HepG2 (cell line): ENCODE measurements around the gene FCHO2. TPM values are rescaled to one million over a fixed set of nuclear protein-coding genes. Genes with fewer than 3 reads are reported as not detected.
A peak's percentile ranks its signal among the peaks of the same experiment; 100 is the strongest.

ENCODE experiments used
- ATAC-seq: fragments of 200-7000 bp; cut with Tn5 transposase; 3 replicates; pipeline ENCODE4 v1.9.1; 2020; ENCODE audit warnings: mild to moderate bottlenecking, moderate library complexity
- BruUV-seq: library from RNA; stranded (reverse); fragments of 400-500 nt; replicated peaks from 2 replicates; lab custom pipeline; 2021; lab: Mats Ljungman, UMichigan
- CTCF ChIA-PET: fragments of 300-600 bp; formaldehyde crosslinking; extraction: SDS; loops from one replicate; lab custom pipeline; 2021; ENCODE audit warnings: low total read pairs, inconsistent platforms, low intra/inter-chr PET ratio; lab: Yijun Ruan, JAX
- POLR2A ChIA-PET: fragments of 350-600 bp; sonication (Branson Sonifier 250); formaldehyde crosslinking; loops from one replicate; lab custom pipeline; 2020; ENCODE audit warnings: antibody characterized with exemption, inconsistent platforms; lab: Yijun Ruan, JAX
- DNase-seq: peaks from one replicate; pipeline ENCODE4 v3.0.0-alpha.2; 2015; ENCODE audit warnings: low spot score
- FAIRE-seq: peaks from 3 replicates; lab custom pipeline; 2011; peaks lifted over from hg19 to GRCh38; lab: Jason Lieb, UNC
- H2AFZ ChIP-seq: one replicate; pipeline ENCODE4 v1.6.1; 2011; ENCODE audit warnings: low read length, inconsistent platforms
- H3K27ac ChIP-seq: fragments of 300-600 bp; 3 replicates; pipeline ENCODE4 v1.8.0; 2011; ENCODE audit warnings: mixed run types, mild to moderate bottlenecking, mixed read lengths, low read length, inconsistent platforms; ENCODE audit not compliant: insufficient read depth; ENCODE audit errors: extremely low read length
- H3K27me3 ChIP-seq, 2 experiments: fragments of 200-600 bp in 1 of 2; 2 replicates in 1 of 2; 3 replicates in 1 of 2; pipeline versions ENCODE4 v1.6.0 to v1.8.0; 2011; ENCODE audit warnings: low read length in 2 of 2, mild to moderate bottlenecking in 2 of 2, moderate library complexity in 2 of 2, inconsistent platforms in 1 of 2; ENCODE audit not compliant: insufficient read depth in 2 of 2, control insufficient read depth in 1 of 2
- H3K36me3 ChIP-seq, 2 experiments: fragments of 200-600 bp in 1 of 2; replicated peaks in 1 of 2; 2 replicates in 1 of 2; 3 replicates in 1 of 2; pipeline versions ENCODE4 v1.5.1 to v1.8.0; 2011; ENCODE audit warnings: low read length in 2 of 2, inconsistent platforms in 1 of 2; ENCODE audit not compliant: insufficient read depth in 2 of 2, control insufficient read depth in 1 of 2
- H3K4me1 ChIP-seq: 2 replicates; pipeline ENCODE4 v1.5.1; 2012; ENCODE audit warnings: low read length, inconsistent platforms; ENCODE audit not compliant: insufficient read depth
- H3K4me2 ChIP-seq: 2 replicates; pipeline ENCODE4 v1.6.0; 2011; ENCODE audit warnings: low read depth, low read length, inconsistent platforms
- H3K4me3 ChIP-seq, 3 experiments: fragments of 200-600 bp in 1 of 3; sonication (generic), shearing (Covaris generic) in 1 of 3; replicated peaks in 1 of 3; 2 replicates each; pipeline ENCODE4 v1.5.1; 2011 to 2016; ENCODE audit warnings: low read length in 3 of 3, inconsistent platforms in 2 of 3, low read depth in 2 of 3, mild to moderate bottlenecking in 2 of 3, control low read depth in 1 of 3, mixed read lengths in 1 of 3; ENCODE audit not compliant: insufficient read depth in 1 of 3
- H3K79me2 ChIP-seq: one replicate; pipeline ENCODE4 v1.6.1; 2011; ENCODE audit warnings: low read length, inconsistent platforms; ENCODE audit not compliant: insufficient read depth
- H3K9ac ChIP-seq: 2 replicates; pipeline ENCODE4 v1.6.0; 2011; ENCODE audit warnings: mild to moderate bottlenecking, low read depth, low read length, inconsistent platforms; ENCODE audit not compliant: insufficient read depth
- H3K9me3 ChIP-seq: 2 replicates; pipeline ENCODE4 v1.5.1; 2012; ENCODE audit warnings: mild to moderate bottlenecking, low read length
- H4K20me1 ChIP-seq: 2 replicates; pipeline ENCODE4 v1.6.0; 2011; ENCODE audit warnings: inconsistent platforms, mild to moderate bottlenecking, low read length, moderate library complexity; ENCODE audit not compliant: insufficient read depth
- FOSL1 ChIP-seq: sonication (generic); formaldehyde crosslinking; IDR thresholded peaks from 2 replicates; pipeline ENCODE4 v1.9.0; 2021; ENCODE audit warnings: missing genetic modification reagents, borderline replicate concordance
- GATAD2A ChIP-seq: IDR thresholded peaks from 2 replicates; pipeline ENCODE4 v1.6.1; 2016
- LBX2 ChIP-seq: sonication (generic); formaldehyde crosslinking; IDR thresholded peaks from 2 replicates; pipeline ENCODE4 v1.5.0; 2020; ENCODE audit warnings: missing genetic modification reagents, mild to moderate bottlenecking, borderline replicate concordance
- MLLT10 ChIP-seq: sonication (generic); formaldehyde crosslinking; IDR thresholded peaks from 2 replicates; pipeline ENCODE4 v1.4.0; 2020; ENCODE audit warnings: missing genetic modification reagents
- NCOA1 ChIP-seq: sonication (generic); formaldehyde crosslinking; IDR thresholded peaks from 2 replicates; pipeline ENCODE4 v1.9.0; 2021; ENCODE audit warnings: missing genetic modification reagents
- NFYC ChIP-seq: IDR thresholded peaks from 2 replicates; pipeline ENCODE4 v1.6.1; 2016; ENCODE audit warnings: missing genetic modification reagents, missing compliant biosample characterization
- NRL ChIP-seq: sonication (generic); formaldehyde crosslinking; IDR thresholded peaks from 2 replicates; pipeline ENCODE4 v1.5.0; 2020; ENCODE audit warnings: missing genetic modification reagents, mild to moderate bottlenecking, moderate library complexity, borderline replicate concordance
- POGK ChIP-seq: sonication (generic); formaldehyde crosslinking; conservative IDR thresholded peaks from 2 replicates; pipeline ENCODE4 v1.8.0; 2022; ENCODE audit warnings: mild to moderate bottlenecking, moderate library complexity, missing genetic modification reagents
- RBM39 ChIP-seq: fragments of 200-400 bp; formaldehyde crosslinking; IDR thresholded peaks from one replicate; pipeline ENCODE4 v1.6.1; 2018; ENCODE audit warnings: antibody characterized with exemption, mild to moderate bottlenecking, low read depth, low read length; ENCODE audit not compliant: poor library complexity, severe bottlenecking
- RFX5 ChIP-seq: IDR thresholded peaks from 2 replicates; pipeline ENCODE4 v1.6.1; 2011; ENCODE audit warnings: low read depth, low read length, improper control_type of control experiment
- STAG1 ChIP-seq: sonication (generic); formaldehyde crosslinking; IDR thresholded peaks from 2 replicates; pipeline ENCODE4 v1.4.0; 2020; ENCODE audit warnings: missing genetic modification reagents
- U2AF2 ChIP-seq: fragments of 200-400 bp; formaldehyde crosslinking; IDR thresholded peaks from 2 replicates; pipeline ENCODE4 v1.6.1; 2017; ENCODE audit warnings: low read depth, mild to moderate bottlenecking, low read length
- ZNF572 ChIP-seq: sonication (generic); formaldehyde crosslinking; IDR thresholded peaks from 2 replicates; pipeline ENCODE4 v1.5.1; 2020; ENCODE audit warnings: mild to moderate bottlenecking, missing genetic modification reagents
- ZNF703 ChIP-seq: sonication (generic); formaldehyde crosslinking; IDR thresholded peaks from 2 replicates; pipeline ENCODE4 v1.5.1; 2020; ENCODE audit warnings: missing genetic modification reagents, mild to moderate bottlenecking, moderate library complexity, borderline replicate concordance
- ZNF713 ChIP-seq: sonication (generic); formaldehyde crosslinking; IDR thresholded peaks from 2 replicates; pipeline ENCODE4 v1.4.0; 2020; ENCODE audit warnings: mild to moderate bottlenecking, missing genetic modification reagents
- WGBS: methylation state at CpG from one replicate; pipeline ENCODE4 v1.1.6; 2017; ENCODE audit warnings: low lambda C conversion rate; 5-methylcytosine and 5-hydroxymethylcytosine counted together
- in situ Hi-C: cut with HindIII; loops from 2 replicates; pipeline ENCODE4 v1.10.0; 2017; ENCODE audit warnings: low pct_unique_long_range_greater_than_20kb; ENCODE audit not compliant: extremely low pct_ligation_motif_present
- intact Hi-C: fragments of 100-400 bp; cut with micrococcal nuclease; formaldehyde crosslinking; loops from one replicate; pipeline ENCODE4 v1.10.0; 2022; ENCODE audit not compliant: unreplicated experiment
- polyA plus RNA-seq, 8 experiments: library from polyadenylated mRNA; depleted of rRNA in 3 of 8; stranded (reverse) in 7 of 8; unstranded in 1 of 8; fragments of >200 nt; fragmentation: Illumina TruSeq in 4 of 8; extraction: Trizol in 4 of 8; gene quantifications; 2 replicates each; pipeline versions ENCODE4 v1.2.1 to v1.2.3, GENCODE V29; 2011 to 2016; ENCODE audit warnings: low read depth in 4 of 8, missing spikeins in 1 of 8, mixed read lengths in 1 of 8; ENCODE audit not compliant: insufficient read depth in 1 of 8
- total RNA-seq, 5 experiments: library from RNA; depleted of rRNA; stranded (reverse); fragments of >200 nt; fragmentation: Illumina TruSeq; extraction: Trizol; gene quantifications; 2 replicates each; pipeline ENCODE4 v1.2.3, GENCODE V29; 2016; ENCODE audit warnings: low read depth in 1 of 5
- TF ChIP-seq, protein P1 (sequence below): sonication (generic); formaldehyde crosslinking; IDR thresholded peaks from 2 replicates; pipeline ENCODE4 v1.4.0; 2020; ENCODE audit warnings: mild to moderate bottlenecking, missing genetic modification reagents
- TF ChIP-seq, protein P2 (sequence below): sonication (generic); formaldehyde crosslinking; IDR thresholded peaks from 2 replicates; pipeline ENCODE4 v1.9.0; 2021; ENCODE audit warnings: missing genetic modification reagents, borderline replicate concordance

Gene FCHO2
- total and polyA plus RNA-seq, 2 of the 13 experiments (the other 11 are each of a cell fraction or from before 2014, with no cell fraction given) = 11.6 to 17.3 TPM

- Histone ChIP-seq H3K9ac (no peak overlapping the region), H3K9me3 (no peaks in the 10 kb centered on the region), H4K20me1 (no peaks in the 10 kb centered on the region), H3K79me2 (no peaks in the 10 kb centered on the region), H3K27ac (no peak overlapping the region), H3K4me1 (no peaks in the 10 kb centered on the region), H3K36me3 (no peaks in the 10 kb centered on the region), H3K4me3 (no peak overlapping the region), H2AFZ (no peak overlapping the region), H3K4me2 (no peak overlapping the region), H3K27me3 (no peaks in the 10 kb centered on the region)
- in situ Hi-C loops = no loop called here
- intact Hi-C loops = no loop called here
- BruUV-seq = no TSS peak
- CTCF ChIA-PET = no interaction called here
- DNase-seq = no peak
- 88% methylated on average over 1 of the region's 1 CpG for WGBS
- POLR2A ChIA-PET = no interaction called here
- no peak for FAIRE-seq
- ATAC-seq = peak; percentile 29; the same call in 1 of the 3 replicates
- TF ChIP-seq, protein P1, sequence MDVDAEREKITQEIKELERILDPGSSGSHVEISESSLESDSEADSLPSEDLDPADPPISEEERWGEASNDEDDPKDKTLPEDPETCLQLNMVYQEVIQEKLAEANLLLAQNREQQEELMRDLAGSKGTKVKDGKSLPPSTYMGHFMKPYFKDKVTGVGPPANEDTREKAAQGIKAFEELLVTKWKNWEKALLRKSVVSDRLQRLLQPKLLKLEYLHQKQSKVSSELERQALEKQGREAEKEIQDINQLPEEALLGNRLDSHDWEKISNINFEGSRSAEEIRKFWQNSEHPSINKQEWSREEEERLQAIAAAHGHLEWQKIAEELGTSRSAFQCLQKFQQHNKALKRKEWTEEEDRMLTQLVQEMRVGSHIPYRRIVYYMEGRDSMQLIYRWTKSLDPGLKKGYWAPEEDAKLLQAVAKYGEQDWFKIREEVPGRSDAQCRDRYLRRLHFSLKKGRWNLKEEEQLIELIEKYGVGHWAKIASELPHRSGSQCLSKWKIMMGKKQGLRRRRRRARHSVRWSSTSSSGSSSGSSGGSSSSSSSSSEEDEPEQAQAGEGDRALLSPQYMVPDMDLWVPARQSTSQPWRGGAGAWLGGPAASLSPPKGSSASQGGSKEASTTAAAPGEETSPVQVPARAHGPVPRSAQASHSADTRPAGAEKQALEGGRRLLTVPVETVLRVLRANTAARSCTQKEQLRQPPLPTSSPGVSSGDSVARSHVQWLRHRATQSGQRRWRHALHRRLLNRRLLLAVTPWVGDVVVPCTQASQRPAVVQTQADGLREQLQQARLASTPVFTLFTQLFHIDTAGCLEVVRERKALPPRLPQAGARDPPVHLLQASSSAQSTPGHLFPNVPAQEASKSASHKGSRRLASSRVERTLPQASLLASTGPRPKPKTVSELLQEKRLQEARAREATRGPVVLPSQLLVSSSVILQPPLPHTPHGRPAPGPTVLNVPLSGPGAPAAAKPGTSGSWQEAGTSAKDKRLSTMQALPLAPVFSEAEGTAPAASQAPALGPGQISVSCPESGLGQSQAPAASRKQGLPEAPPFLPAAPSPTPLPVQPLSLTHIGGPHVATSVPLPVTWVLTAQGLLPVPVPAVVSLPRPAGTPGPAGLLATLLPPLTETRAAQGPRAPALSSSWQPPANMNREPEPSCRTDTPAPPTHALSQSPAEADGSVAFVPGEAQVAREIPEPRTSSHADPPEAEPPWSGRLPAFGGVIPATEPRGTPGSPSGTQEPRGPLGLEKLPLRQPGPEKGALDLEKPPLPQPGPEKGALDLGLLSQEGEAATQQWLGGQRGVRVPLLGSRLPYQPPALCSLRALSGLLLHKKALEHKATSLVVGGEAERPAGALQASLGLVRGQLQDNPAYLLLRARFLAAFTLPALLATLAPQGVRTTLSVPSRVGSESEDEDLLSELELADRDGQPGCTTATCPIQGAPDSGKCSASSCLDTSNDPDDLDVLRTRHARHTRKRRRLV (CRISPR knock-in tag) = no peak
- TF ChIP-seq NRL (no peak), NFYC (CRISPR knock-in tag) (no peak), GATAD2A (CRISPR knock-in tag) (no peak), ZNF713 (CRISPR knock-in tag) (no peak), LBX2 (CRISPR knock-in tag) (no peak), RBM39 (no peak), ZNF572 (CRISPR knock-in tag) (no peak), FOSL1 (CRISPR knock-in tag) (no peak), POGK (CRISPR knock-in tag) (no peak), MLLT10 (CRISPR knock-in tag) (no peak), STAG1 (CRISPR knock-in tag) (no peak), RFX5 (no peak), NCOA1 (CRISPR knock-in tag) (no peak), ZNF703 (CRISPR knock-in tag) (no peak), U2AF2 (no peak)
- TF ChIP-seq, protein P2, sequence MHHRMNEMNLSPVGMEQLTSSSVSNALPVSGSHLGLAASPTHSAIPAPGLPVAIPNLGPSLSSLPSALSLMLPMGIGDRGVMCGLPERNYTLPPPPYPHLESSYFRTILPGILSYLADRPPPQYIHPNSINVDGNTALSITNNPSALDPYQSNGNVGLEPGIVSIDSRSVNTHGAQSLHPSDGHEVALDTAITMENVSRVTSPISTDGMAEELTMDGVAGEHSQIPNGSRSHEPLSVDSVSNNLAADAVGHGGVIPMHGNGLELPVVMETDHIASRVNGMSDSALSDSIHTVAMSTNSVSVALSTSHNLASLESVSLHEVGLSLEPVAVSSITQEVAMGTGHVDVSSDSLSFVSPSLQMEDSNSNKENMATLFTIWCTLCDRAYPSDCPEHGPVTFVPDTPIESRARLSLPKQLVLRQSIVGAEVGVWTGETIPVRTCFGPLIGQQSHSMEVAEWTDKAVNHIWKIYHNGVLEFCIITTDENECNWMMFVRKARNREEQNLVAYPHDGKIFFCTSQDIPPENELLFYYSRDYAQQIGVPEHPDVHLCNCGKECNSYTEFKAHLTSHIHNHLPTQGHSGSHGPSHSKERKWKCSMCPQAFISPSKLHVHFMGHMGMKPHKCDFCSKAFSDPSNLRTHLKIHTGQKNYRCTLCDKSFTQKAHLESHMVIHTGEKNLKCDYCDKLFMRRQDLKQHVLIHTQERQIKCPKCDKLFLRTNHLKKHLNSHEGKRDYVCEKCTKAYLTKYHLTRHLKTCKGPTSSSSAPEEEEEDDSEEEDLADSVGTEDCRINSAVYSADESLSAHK = no peak
Observed at GRCh38 chr5:73096239-73096575, 140.4 kb downstream of the FCHO2 start.
